K562 (cell line): Measurements from ENCODE around the gene PTCHD4. TPM values are rescaled to one million over a fixed set of nuclear protein-coding genes. Genes with fewer than 3 reads are reported as not detected.

ENCODE experiments used
- ATAC-seq: fragments of 200-7000 bp; cut with Tn5 transposase; 3 replicates; pipeline ENCODE4 v1.9.1; 2020; ENCODE audit warnings: moderate library complexity
- BruUV-seq: library from RNA; stranded (reverse); fragments of 400-500 nt; replicated peaks from 2 replicates; lab custom pipeline; 2021; lab: Mats Ljungman, UMichigan
- CTCF ChIA-PET: fragments of 300-600 bp; formaldehyde crosslinking; extraction: SDS; loops from one replicate; lab custom pipeline; 2021; ENCODE audit warnings: low intra/inter-chr PET ratio; lab: Yijun Ruan, JAX
- POLR2A ChIA-PET: fragments of 300-600, 350-650 bp; sonication (Branson Sonifier 250); formaldehyde crosslinking; extraction: SDS; loops from one replicate; lab custom pipeline; 2021; ENCODE audit warnings: antibody characterized with exemption, inconsistent platforms; lab: Yijun Ruan, JAX
- DNase-seq, 4 experiments: peaks; one replicate each; pipeline versions ENCODE4 v3.0.0 to v3.0.0-alpha.2; 2011 to 2018; ENCODE audit warnings: low spot score in 3 of 4, mixed read lengths in 3 of 4; ENCODE audit errors: extremely low read depth in 1 of 4
- FAIRE-seq: peaks from 2 replicates; lab custom pipeline; 2011; peaks lifted over from hg19 to GRCh38; lab: Jason Lieb, UNC
- H2AFZ ChIP-seq: 2 replicates; pipeline ENCODE4 v1.6.0; 2011; ENCODE audit warnings: low read depth, low read length, control low read depth, inconsistent platforms
- H3K27ac ChIP-seq: fragments of 200-600 bp; 3 replicates; pipeline ENCODE4 v1.8.0; 2011; ENCODE audit warnings: low read depth, mild to moderate bottlenecking, control low read depth, inconsistent platforms, low read length, moderate library complexity, mixed read lengths; ENCODE audit errors: extremely low read depth
- H3K27me3 ChIP-seq, 2 experiments: fragments of 300-600 bp in 1 of 2; 2 replicates in 1 of 2; 3 replicates in 1 of 2; pipeline versions ENCODE4 v1.6.0 to v1.8.0; 2011; ENCODE audit warnings: inconsistent platforms in 2 of 2, low read length in 2 of 2, mild to moderate bottlenecking in 1 of 2, mixed read lengths in 1 of 2, moderate library complexity in 1 of 2; ENCODE audit not compliant: control insufficient read depth in 2 of 2, insufficient read depth in 2 of 2
- H3K36me3 ChIP-seq: fragments of 300-600 bp; 3 replicates; pipeline ENCODE4 v1.8.0; 2011; ENCODE audit warnings: mild to moderate bottlenecking, low read length, inconsistent platforms; ENCODE audit not compliant: control insufficient read depth, insufficient read depth
- H3K4me1 ChIP-seq, 2 experiments: fragments of 200-600 bp in 1 of 2; replicated peaks in 1 of 2; 2 replicates in 1 of 2; 3 replicates in 1 of 2; pipeline versions ENCODE4 v1.5.1 to v1.8.0; 2011; ENCODE audit warnings: inconsistent platforms in 2 of 2, low read length in 2 of 2, mild to moderate bottlenecking in 1 of 2, mixed read lengths in 1 of 2, moderate library complexity in 1 of 2; ENCODE audit not compliant: control insufficient read depth in 2 of 2, insufficient read depth in 2 of 2
- H3K4me2 ChIP-seq: 2 replicates; pipeline ENCODE4 v1.6.1; 2011; ENCODE audit warnings: low read length, control low read depth, inconsistent platforms, mixed read lengths; ENCODE audit not compliant: insufficient read depth
- H3K4me3 ChIP-seq: fragments of 200-600 bp; sonication (generic), shearing (Covaris generic); 2 replicates; pipeline ENCODE4 v1.5.1; 2016; ENCODE audit warnings: control low read depth, inconsistent platforms
- H3K79me2 ChIP-seq: fragments of 200-600 bp; 3 replicates; pipeline ENCODE4 v1.8.0; 2011; ENCODE audit warnings: low read length, inconsistent platforms; ENCODE audit not compliant: control insufficient read depth, insufficient read depth
- H3K9ac ChIP-seq, 2 experiments: 2 replicates each; pipeline versions ENCODE4 v1.6.0 to v1.6.1; 2011; ENCODE audit warnings: low read depth in 2 of 2, low read length in 2 of 2, control low read depth in 1 of 2, inconsistent platforms in 1 of 2, mild to moderate bottlenecking in 1 of 2, mixed read lengths in 1 of 2; ENCODE audit not compliant: insufficient read depth in 1 of 2
- H3K9me1 ChIP-seq: one replicate; pipeline ENCODE4 v1.6.0; 2011; ENCODE audit warnings: inconsistent platforms, mild to moderate bottlenecking, low read length, moderate library complexity; ENCODE audit not compliant: control insufficient read depth, insufficient read depth
- H3K9me3 ChIP-seq: replicated peaks from 2 replicates; pipeline ENCODE4 v1.5.1; 2011; ENCODE audit warnings: low read depth, low read length, inconsistent platforms; ENCODE audit not compliant: control insufficient read depth, insufficient read depth
- H4K20me1 ChIP-seq: replicated peaks from 2 replicates; pipeline ENCODE4 v1.6.1; 2011; ENCODE audit warnings: low read length, inconsistent platforms, mixed read lengths; ENCODE audit not compliant: control insufficient read depth, insufficient read depth
- BACH1 ChIP-seq: fragments of 200-800 bp; sonication (Bioruptor generic); IDR thresholded peaks from 2 replicates; pipeline ENCODE4 v1.6.1; 2016; ENCODE audit warnings: missing genetic modification characterization, missing compliant biosample characterization
- CAMTA2 ChIP-seq: fragments of 250-450 bp; sonication (Bioruptor Pico); conservative IDR thresholded peaks from 2 replicates; pipeline ENCODE4 v1.5.1; 2022
- NFIC ChIP-seq: fragments of 450-650 bp; IDR thresholded peaks from 2 replicates; pipeline ENCODE4 v1.6.1; 2017; ENCODE audit warnings: mild to moderate bottlenecking, inconsistent platforms
- NR3C1 ChIP-seq: sonication (generic); formaldehyde crosslinking; IDR thresholded peaks from 2 replicates; pipeline ENCODE4 v1.8.1; 2022; ENCODE audit warnings: missing genetic modification reagents
- ZNF77 ChIP-seq: fragments of 250-450 bp; sonication (Bioruptor Pico); IDR thresholded peaks from 2 replicates; pipeline ENCODE4 v1.5.0; 2020
- WGBS: fragments of 100-300 bp; shearing (Covaris generic); methylation state at CpG from one replicate; pipeline ENCODE4 v1.1.6; 2016; ENCODE audit warnings: low coverage, mixed read lengths; ENCODE audit not compliant: insufficient coverage; ENCODE audit errors: missing lambda C conversion rate; 5-methylcytosine and 5-hydroxymethylcytosine counted together
- in situ Hi-C: fragments of 300-500 bp; cut with MboI; formaldehyde crosslinking; loops from 4 replicates; pipeline ENCODE4 v1.15.0; 2018; ENCODE audit warnings: inconsistent platforms, mixed read lengths
- intact Hi-C: fragments of 100-400 bp; cut with micrococcal nuclease; formaldehyde crosslinking; loops from 2 replicates; pipeline ENCODE4 v1.14.2; 2022
- polyA plus RNA-seq, 8 experiments: library from polyadenylated mRNA; depleted of rRNA in 4 of 8; stranded (reverse) in 5 of 8; unstranded in 3 of 8; fragments of >200 nt; fragmentation: Nextera tagmentation in 2 of 8; fragmentation: Illumina TruSeq in 1 of 8; extraction: Ambion mirVana in 2 of 8; extraction: Trizol in 1 of 8; gene quantifications; 2 replicates each; pipeline versions ENCODE4 v1.2.1 to v1.2.3, GENCODE V29; 2011 to 2014; ENCODE audit warnings: inconsistent platforms in 1 of 8, missing spikeins in 1 of 8
- total RNA-seq, 7 experiments: library from RNA; depleted of rRNA in 6 of 7; stranded (reverse); fragments of >200 nt in 6 of 7; fragmentation: Illumina TruSeq in 2 of 7; extraction: Trizol in 2 of 7; gene quantifications; 2 replicates each; pipeline versions ENCODE4 v1.2.1 to v1.2.3, GENCODE V29; 2011 to 2021; ENCODE audit warnings: low replicate concordance in 1 of 7
- TF ChIP-seq, protein P1 (sequence below): fragments of 450-650 bp; conservative IDR thresholded peaks from 2 replicates; pipeline ENCODE4 v1.6.1; 2016; ENCODE audit warnings: missing genetic modification characterization, low read depth, mild to moderate bottlenecking, control low read depth, missing compliant biosample characterization
- TF ChIP-seq, protein P2 (sequence below), 2 experiments: fragments of 450-650 bp in 1 of 2; sonication (generic) in 1 of 2; formaldehyde crosslinking; conservative IDR thresholded peaks; 2 replicates each; pipeline versions ENCODE4 v1.4.0 to v1.8.1; 2020 to 2022; ENCODE audit warnings: mild to moderate bottlenecking in 1 of 2, missing genetic modification reagents in 1 of 2

Gene PTCHD4
- total and polyA plus RNA-seq, 9 of the 15 experiments (the other 6 are each of a cell fraction or from before 2014, with no cell fraction given), result not detected

DNA sequence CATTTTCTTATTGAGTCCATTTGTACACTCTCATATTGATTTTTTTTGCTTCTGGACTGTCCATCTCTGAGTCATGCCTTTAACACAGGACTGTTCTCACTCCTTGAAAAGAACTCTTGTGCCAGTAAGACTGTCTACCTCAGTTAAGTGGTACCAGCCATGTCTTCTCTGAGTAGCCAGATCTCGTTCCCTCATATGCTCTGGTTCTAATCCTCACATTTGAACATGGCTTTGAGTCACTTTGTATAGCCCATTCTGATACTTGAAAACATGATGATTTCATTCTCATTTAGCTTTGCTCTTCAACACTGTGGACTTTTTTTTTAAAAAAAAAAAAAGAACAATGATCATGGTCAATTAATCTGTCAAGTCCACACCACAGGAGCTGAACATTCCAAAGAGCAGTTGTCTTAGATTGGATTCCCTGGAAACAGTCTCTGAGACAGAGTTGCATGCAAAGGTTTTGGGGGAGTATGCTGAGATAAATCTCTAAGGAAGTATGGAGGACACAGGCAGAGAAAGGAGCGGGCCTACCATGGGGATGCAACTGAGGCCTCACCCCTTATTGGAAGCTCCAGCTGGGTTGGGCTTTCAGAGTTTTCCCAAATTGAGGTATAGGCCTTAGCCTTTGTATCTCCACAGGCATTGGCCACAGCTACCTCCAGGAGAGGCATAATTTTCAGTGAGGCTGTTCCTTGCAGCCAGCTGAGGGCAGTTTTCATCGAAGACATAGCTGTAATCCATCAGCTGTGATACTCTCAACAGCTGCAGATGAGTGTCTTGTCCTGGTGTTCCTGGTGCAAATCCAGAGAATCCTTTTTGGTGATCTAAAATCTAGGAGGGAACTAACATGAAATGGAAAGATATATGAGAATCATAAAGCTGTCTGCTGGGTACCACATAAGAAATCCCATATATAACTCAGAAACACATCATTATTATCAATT lies 6.0 kb upstream of the PTCHD4 start:
- H3K9me1 ChIP-seq, result no peaks in the 10 kb centered on the region
- no peak for FAIRE-seq
- no peak overlapping the region for H3K27ac ChIP-seq
- intact Hi-C loops, result no loop called here
- no peak overlapping the region for H3K4me2 ChIP-seq
- no peaks in the 10 kb centered on the region for H3K36me3 ChIP-seq
- ATAC-seq, result no peak
- H3K9me3 ChIP-seq, result no peaks in the 10 kb centered on the region
- no peaks in the 10 kb centered on the region for H3K4me1 ChIP-seq
- ChIA-PET POLR2A (no interaction called here), CTCF (no interaction called here)
- 0% methylated on average over 3 of the region's 3 CpGs for WGBS
- H2AFZ ChIP-seq, result no peak overlapping the region
- no peak overlapping the region for H3K4me3 ChIP-seq
- TF ChIP-seq BACH1 (tag) (no peak), NFIC (no peak), CAMTA2 (no peak), ZNF77 (no peak), NR3C1 (CRISPR knock-in tag) (no peak)
- TF ChIP-seq, protein P1, sequence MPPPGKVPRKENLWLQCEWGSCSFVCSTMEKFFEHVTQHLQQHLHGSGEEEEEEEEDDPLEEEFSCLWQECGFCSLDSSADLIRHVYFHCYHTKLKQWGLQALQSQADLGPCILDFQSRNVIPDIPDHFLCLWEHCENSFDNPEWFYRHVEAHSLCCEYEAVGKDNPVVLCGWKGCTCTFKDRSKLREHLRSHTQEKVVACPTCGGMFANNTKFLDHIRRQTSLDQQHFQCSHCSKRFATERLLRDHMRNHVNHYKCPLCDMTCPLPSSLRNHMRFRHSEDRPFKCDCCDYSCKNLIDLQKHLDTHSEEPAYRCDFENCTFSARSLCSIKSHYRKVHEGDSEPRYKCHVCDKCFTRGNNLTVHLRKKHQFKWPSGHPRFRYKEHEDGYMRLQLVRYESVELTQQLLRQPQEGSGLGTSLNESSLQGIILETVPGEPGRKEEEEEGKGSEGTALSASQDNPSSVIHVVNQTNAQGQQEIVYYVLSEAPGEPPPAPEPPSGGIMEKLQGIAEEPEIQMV, result no peak
- TF ChIP-seq, protein P2, sequence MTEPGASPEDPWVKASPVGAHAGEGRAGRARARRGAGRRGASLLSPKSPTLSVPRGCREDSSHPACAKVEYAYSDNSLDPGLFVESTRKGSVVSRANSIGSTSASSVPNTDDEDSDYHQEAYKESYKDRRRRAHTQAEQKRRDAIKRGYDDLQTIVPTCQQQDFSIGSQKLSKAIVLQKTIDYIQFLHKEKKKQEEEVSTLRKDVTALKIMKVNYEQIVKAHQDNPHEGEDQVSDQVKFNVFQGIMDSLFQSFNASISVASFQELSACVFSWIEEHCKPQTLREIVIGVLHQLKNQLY (CRISPR knock-in tag; conservative IDR thresholded peaks at IDR 0.05), result no peak
- no peaks in the 10 kb centered on the region for H4K20me1 ChIP-seq
- in situ Hi-C loops, result no loop called here
- no peaks in the 10 kb centered on the region for H3K79me2 ChIP-seq
- no peak for DNase-seq
- BruUV-seq, result no TSS peak
- H3K9ac ChIP-seq, result no peak overlapping the region
- H3K27me3 ChIP-seq, result no peaks in the 10 kb centered on the region
